GM18526 (cell line): Measurements from ENCODE around the gene IRF2.

Source experiments
- POLR2A ChIP-seq: IDR thresholded peaks from 3 replicates; pipeline ENCODE4 v1.6.1; 2011; ENCODE audit not compliant: insufficient read length; ENCODE audit errors: extremely low read depth

Gene IRF2

GRCh38 chr4:184461711-184462441 lies 12.5 kb downstream of the IRF2 start:
- no peak for TF ChIP-seq POLR2A

GRCh38 chr4:184460499-184461285 lies 13.7 kb downstream of the IRF2 start:
- no peak for TF ChIP-seq POLR2A

- TF ChIP-seq POLR2A, result no peak
These were observed 14.9 kb downstream of the IRF2 start for GRCh38 chr4:184459413-184459812.

GRCh38 chr4:184457535-184458249 lies 16.7 kb downstream of the IRF2 start:
- no peak for TF ChIP-seq POLR2A

GRCh38 chr4:184456337-184456736 lies 18.0 kb downstream of the IRF2 start:
- no peak for TF ChIP-seq POLR2A

GRCh38 chr4:184455299-184455698 lies 19.1 kb downstream of the IRF2 start:
- TF ChIP-seq POLR2A, result no peak

GRCh38 chr4:184453365-184454160 lies 20.8 kb downstream of the IRF2 start:
- no peak for TF ChIP-seq POLR2A

GRCh38 chr4:184452740-184453139 lies 21.6 kb downstream of the IRF2 start:
- no peak for TF ChIP-seq POLR2A

GRCh38 chr4:184451726-184452125 lies 22.6 kb downstream of the IRF2 start:
- no peak for TF ChIP-seq POLR2A

- no peak for TF ChIP-seq POLR2A
These were observed 23.4 kb downstream of the IRF2 start for GRCh38 chr4:184450743-184451535.

- TF ChIP-seq POLR2A, result no peak
These were observed 24.3 kb downstream of the IRF2 start for GRCh38 chr4:184450045-184450444.

GRCh38 chr4:184448821-184449220 lies 25.5 kb downstream of the IRF2 start:
- TF ChIP-seq POLR2A, result no peak

- no peak for TF ChIP-seq POLR2A
These were observed 26.2 kb downstream of the IRF2 start for GRCh38 chr4:184448141-184448540.

GRCh38 chr4:184447664-184448063 lies 26.7 kb downstream of the IRF2 start:
- no peak for TF ChIP-seq POLR2A
